Mucosa of stomach (tissue), 1 donor: ENCODE data around the gene SLC35F5.
"Not testable (repeated sequence)": the region's sequence is repeated elsewhere in the genome, so short reads cannot be mapped to it uniquely, and the experiment has no call there.

Experiments
- H3K27me3 ChIP-seq: one replicate; pipeline ENCODE4 v1.7.0; 2013; ENCODE audit warnings: mild to moderate bottlenecking, low read length; ENCODE audit not compliant: control insufficient read depth, insufficient read depth
- H3K36me3 ChIP-seq: one replicate; pipeline ENCODE4 v1.7.0; 2013; ENCODE audit warnings: low read length; ENCODE audit not compliant: control insufficient read depth, insufficient read depth
- H3K4me1 ChIP-seq: one replicate; pipeline ENCODE4 v1.7.0; 2013; ENCODE audit warnings: mild to moderate bottlenecking, low read length; ENCODE audit not compliant: control insufficient read depth, insufficient read depth
- H3K4me3 ChIP-seq: one replicate; pipeline ENCODE4 v1.7.0; 2013; ENCODE audit warnings: low read length
- H3K9ac ChIP-seq: one replicate; pipeline ENCODE4 v1.7.0; 2013; ENCODE audit warnings: mild to moderate bottlenecking, low read length, moderate library complexity
- H3K9me3 ChIP-seq: one replicate; pipeline ENCODE4 v1.7.0; 2013; ENCODE audit warnings: mild to moderate bottlenecking, low read length, moderate library complexity; ENCODE audit not compliant: control insufficient read depth
- donor health status: Pancreatic carcinoma.

Gene SLC35F5

GRCh38 chr2:113705982-113706523 lies 50.4 kb downstream of the SLC35F5 start:
- Histone ChIP-seq H3K36me3 (no peaks in the 10 kb centered on the region), H3K4me3 (no peak overlapping the region), H3K9me3 (no peaks in the 10 kb centered on the region), H3K4me1 (no peaks in the 10 kb centered on the region), H3K9ac (no peak overlapping the region), H3K27me3 (no peaks in the 10 kb centered on the region)

GRCh38 chr2:113704300-113704993 lies 52.0 kb downstream of the SLC35F5 start:
- not testable (repeated sequence) for H3K9ac ChIP-seq, H3K4me1 ChIP-seq, H3K27me3 ChIP-seq, H3K36me3 ChIP-seq, H3K4me3 ChIP-seq, H3K9me3 ChIP-seq

GRCh38 chr2:113703386-113704299 lies 52.8 kb downstream of the SLC35F5 start:
- H3K9me3 ChIP-seq: no peaks in the 10 kb centered on the region
- H3K9ac ChIP-seq: no peak overlapping the region
- no peaks in the 10 kb centered on the region for H3K4me1 ChIP-seq
- H3K27me3 ChIP-seq: no peaks in the 10 kb centered on the region
- no peak overlapping the region for H3K4me3 ChIP-seq
- no peaks in the 10 kb centered on the region for H3K36me3 ChIP-seq

GRCh38 chr2:113700186-113700841 lies 56.1 kb downstream of the SLC35F5 start:
- H3K9ac ChIP-seq: no peak overlapping the region
- H3K36me3 ChIP-seq: no peaks in the 10 kb centered on the region
- no peaks in the 10 kb centered on the region for H3K4me1 ChIP-seq
- H3K4me3 ChIP-seq: no peak overlapping the region
- no peaks in the 10 kb centered on the region for H3K9me3 ChIP-seq
- no peaks in the 10 kb centered on the region for H3K27me3 ChIP-seq

- H3K4me3 ChIP-seq: no peak overlapping the region
- H3K4me1 ChIP-seq: no peaks in the 10 kb centered on the region
- H3K9me3 ChIP-seq: no peaks in the 10 kb centered on the region
- no peaks in the 10 kb centered on the region for H3K36me3 ChIP-seq
- H3K9ac ChIP-seq: no peak overlapping the region
- no peaks in the 10 kb centered on the region for H3K27me3 ChIP-seq
These were observed 57.5 kb downstream of the SLC35F5 start for GRCh38 chr2:113698892-113699447.

- H3K27me3 ChIP-seq, H3K4me3 ChIP-seq, H3K9me3 ChIP-seq, H3K36me3 ChIP-seq, H3K4me1 ChIP-seq, H3K9ac ChIP-seq: not testable (repeated sequence)
These were observed 58.2 kb downstream of the SLC35F5 start for GRCh38 chr2:113698251-113698650.

GRCh38 chr2:113697516-113697915 lies 58.9 kb downstream of the SLC35F5 start:
- Histone ChIP-seq H3K9ac (no peak overlapping the region), H3K36me3 (no peaks in the 10 kb centered on the region), H3K27me3 (no peaks in the 10 kb centered on the region), H3K9me3 (no peaks in the 10 kb centered on the region), H3K4me1 (no peaks in the 10 kb centered on the region), H3K4me3 (no peak overlapping the region)

GRCh38 chr2:113694438-113694837 lies 62.0 kb downstream of the SLC35F5 start:
- H3K4me1 ChIP-seq: no peaks in the 10 kb centered on the region
- no peak overlapping the region for H3K9ac ChIP-seq
- no peaks in the 10 kb centered on the region for H3K27me3 ChIP-seq
- H3K9me3 ChIP-seq: no peaks in the 10 kb centered on the region
- no peaks in the 10 kb centered on the region for H3K36me3 ChIP-seq
- H3K4me3 ChIP-seq: no peak overlapping the region

GRCh38 chr2:113692698-113693428 lies 63.6 kb downstream of the SLC35F5 start:
- no peak overlapping the region for H3K9ac ChIP-seq
- H3K9me3 ChIP-seq: no peaks in the 10 kb centered on the region
- no peaks in the 10 kb centered on the region for H3K4me1 ChIP-seq
- no peak overlapping the region for H3K4me3 ChIP-seq
- no peaks in the 10 kb centered on the region for H3K36me3 ChIP-seq
- no peaks in the 10 kb centered on the region for H3K27me3 ChIP-seq

- not testable (repeated sequence) for H3K27me3 ChIP-seq, H3K9ac ChIP-seq, H3K9me3 ChIP-seq, H3K36me3 ChIP-seq, H3K4me3 ChIP-seq, H3K4me1 ChIP-seq
These were observed 65.6 kb downstream of the SLC35F5 start for GRCh38 chr2:113690871-113691270.

GRCh38 chr2:113686537-113686936 lies 69.9 kb downstream of the SLC35F5 start:
- Histone ChIP-seq H3K9ac (no peak overlapping the region), H3K9me3 (no peaks in the 10 kb centered on the region), H3K4me3 (no peak overlapping the region), H3K27me3 (no peaks in the 10 kb centered on the region), H3K4me1 (no peaks in the 10 kb centered on the region), H3K36me3 (no peaks in the 10 kb centered on the region)
